ENCODE measurements around the gene SCD. TPM values are rescaled to one million over a fixed set of nuclear protein-coding genes. Genes with fewer than 3 reads are reported as not detected.
A peak's percentile ranks its signal among the peaks of the same experiment; 100 is the strongest.

The SCD gene
- total and polyA plus RNA-seq, 9 of the 15 experiments (the other 6 are each of a cell fraction or from before 2014, with no cell fraction given) = 114 to 486 (median 188) TPM

DNA sequence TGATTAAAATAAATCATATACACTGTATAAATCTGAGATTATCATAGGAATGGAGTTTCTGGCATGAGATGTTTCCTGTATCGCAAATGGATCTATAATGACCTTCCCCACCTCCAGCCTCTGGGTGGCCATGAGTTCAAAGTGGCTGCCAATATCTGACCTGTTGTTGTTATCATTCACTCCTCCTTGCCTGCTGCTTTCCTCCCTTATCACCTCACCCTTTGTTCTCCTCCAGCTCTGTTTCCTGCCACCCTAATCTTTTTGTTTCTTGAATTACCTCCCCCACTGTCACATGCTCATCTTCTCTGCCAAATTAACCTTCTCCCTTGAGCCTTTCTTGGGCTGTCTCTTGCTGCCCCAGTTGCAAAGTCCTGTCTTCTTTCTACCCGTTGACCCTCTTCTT, 12.0 kb downstream of the SCD start (continued):
- TF ChIP-seq CBX2 (IDR thresholded peaks at IDR 0.05; ENCODE audit: insufficient read depth, low read length, poor library complexity, severe bottlenecking) (no peak), CBX3 (IDR thresholded peaks at IDR 0.05; ENCODE audit: borderline replicate concordance in 1 of 2, low read length in 2 of 2) (no peak), MTA3 (IDR thresholded peaks at IDR 0.05; ENCODE audit: borderline replicate concordance) (peak; percentile 49; the same call in 1 of the 2 replicates), KAT7 (CRISPR knock-in tag; IDR thresholded peaks at IDR 0.05; ENCODE audit: borderline replicate concordance) (no peak), BRCA1 (IDR thresholded peaks at IDR 0.05) (no peak), BRCA1 (CRISPR knock-in tag; IDR thresholded peaks at IDR 0.05) (no peak), NCOA6 (IDR thresholded peaks at IDR 0.05) (no peak), CCAR2 (IDR thresholded peaks at IDR 0.05; ENCODE audit: low read depth, low read length) (no peak), SMARCC2 (IDR thresholded peaks at IDR 0.05; ENCODE audit: low read depth) (peak; percentile 88), ZNF324 (CRISPR knock-in tag; IDR thresholded peaks at IDR 0.05) (no peak), TAL1 (IDR thresholded peaks at IDR 0.05) (peak; percentile 90), TOE1 (IDR thresholded peaks at IDR 0.05; ENCODE audit: borderline replicate concordance) (peak; percentile 83), TOE1 (CRISPR knock-in tag; IDR thresholded peaks at IDR 0.05; ENCODE audit: borderline replicate concordance, low read depth) (no peak), SP1 (CRISPR knock-in tag; IDR thresholded peaks at IDR 0.05) (no peak), HDAC3 (IDR thresholded peaks at IDR 0.05; ENCODE audit: borderline replicate concordance, partially characterized antibody) (peak; percentile 46), ZBED1 (IDR thresholded peaks at IDR 0.05) (peak; percentile 78; the same call in 1 of the 2 replicates), EP300 (IDR thresholded peaks at IDR 0.05; ENCODE audit: low read length) (peak; percentile 87), ARNT (IDR thresholded peaks at IDR 0.05) (peak; percentile 45 to 53; a peak in 1 of 4 replicates), PML (IDR thresholded peaks at IDR 0.05; ENCODE audit: low read length) (peak; percentile 42; the same call in 1 of the 2 replicates), SOX6 (IDR thresholded peaks at IDR 0.05) (peak; percentile 100), ATF1 (CRISPR knock-in tag; IDR thresholded peaks at IDR 0.05) (no peak), ATF1 (tag; IDR thresholded peaks at IDR 0.05) (0 out of 2 replicates have a peak, but pooled peaks have one; percentile 15), FOXK2 (conservative IDR thresholded peaks at IDR 0.05 in 1 of 2, IDR thresholded peaks at IDR 0.05 in 1 of 2; ENCODE audit: low read depth in 2 of 2) (peak; percentile 44; a peak in 1 of 4 replicates)
- TF ChIP-seq, protein P1, sequence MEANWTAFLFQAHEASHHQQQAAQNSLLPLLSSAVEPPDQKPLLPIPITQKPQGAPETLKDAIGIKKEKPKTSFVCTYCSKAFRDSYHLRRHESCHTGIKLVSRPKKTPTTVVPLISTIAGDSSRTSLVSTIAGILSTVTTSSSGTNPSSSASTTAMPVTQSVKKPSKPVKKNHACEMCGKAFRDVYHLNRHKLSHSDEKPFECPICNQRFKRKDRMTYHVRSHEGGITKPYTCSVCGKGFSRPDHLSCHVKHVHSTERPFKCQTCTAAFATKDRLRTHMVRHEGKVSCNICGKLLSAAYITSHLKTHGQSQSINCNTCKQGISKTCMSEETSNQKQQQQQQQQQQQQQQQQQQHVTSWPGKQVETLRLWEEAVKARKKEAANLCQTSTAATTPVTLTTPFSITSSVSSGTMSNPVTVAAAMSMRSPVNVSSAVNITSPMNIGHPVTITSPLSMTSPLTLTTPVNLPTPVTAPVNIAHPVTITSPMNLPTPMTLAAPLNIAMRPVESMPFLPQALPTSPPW (CRISPR knock-in tag; IDR thresholded peaks at IDR 0.05) = peak; percentile 28; the same call in 1 of the 2 replicates
- TF ChIP-seq, protein P2, sequence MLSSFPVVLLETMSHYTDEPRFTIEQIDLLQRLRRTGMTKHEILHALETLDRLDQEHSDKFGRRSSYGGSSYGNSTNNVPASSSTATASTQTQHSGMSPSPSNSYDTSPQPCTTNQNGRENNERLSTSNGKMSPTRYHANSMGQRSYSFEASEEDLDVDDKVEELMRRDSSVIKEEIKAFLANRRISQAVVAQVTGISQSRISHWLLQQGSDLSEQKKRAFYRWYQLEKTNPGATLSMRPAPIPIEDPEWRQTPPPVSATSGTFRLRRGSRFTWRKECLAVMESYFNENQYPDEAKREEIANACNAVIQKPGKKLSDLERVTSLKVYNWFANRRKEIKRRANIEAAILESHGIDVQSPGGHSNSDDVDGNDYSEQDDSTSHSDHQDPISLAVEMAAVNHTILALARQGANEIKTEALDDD (IDR thresholded peaks at IDR 0.05) = no peak
- TF ChIP-seq, protein P3, sequence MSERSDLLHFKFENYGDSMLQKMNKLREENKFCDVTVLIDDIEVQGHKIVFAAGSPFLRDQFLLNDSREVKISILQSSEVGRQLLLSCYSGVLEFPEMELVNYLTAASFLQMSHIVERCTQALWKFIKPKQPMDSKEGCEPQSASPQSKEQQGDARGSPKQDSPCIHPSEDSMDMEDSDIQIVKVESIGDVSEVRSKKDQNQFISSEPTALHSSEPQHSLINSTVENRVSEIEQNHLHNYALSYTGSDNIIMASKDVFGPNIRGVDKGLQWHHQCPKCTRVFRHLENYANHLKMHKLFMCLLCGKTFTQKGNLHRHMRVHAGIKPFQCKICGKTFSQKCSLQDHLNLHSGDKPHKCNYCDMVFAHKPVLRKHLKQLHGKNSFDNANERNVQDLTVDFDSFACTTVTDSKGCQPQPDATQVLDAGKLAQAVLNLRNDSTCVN (CRISPR knock-in tag; IDR thresholded peaks at IDR 0.05) = no peak
